DND-41 (cell line): ENCODE measurements around the gene MICAL3.
"Not testable (repeated sequence)": the region's sequence is repeated elsewhere in the genome, so short reads cannot be mapped to it uniquely, and the experiment has no call there.

Experiments used
- ATAC-seq: fragments of 200-7000 bp; cut with Tn5 transposase; 3 replicates; pipeline ENCODE4 v1.9.1; 2021; ENCODE audit warnings: low read depth; ENCODE audit not compliant: insufficient read depth
- DNase-seq: peaks from one replicate; pipeline ENCODE4 v3.0.0-alpha.2; 2020
- H2AFZ ChIP-seq: 2 replicates; pipeline ENCODE4 v1.6.0; 2012; ENCODE audit warnings: low read depth, low read length
- H3K27ac ChIP-seq: 2 replicates; pipeline ENCODE4 v1.5.1; 2012; ENCODE audit warnings: low read length, inconsistent platforms
- H3K27me3 ChIP-seq: fragments of 200-600 bp; sonication (generic); 2 replicates; pipeline ENCODE4 v1.6.0; 2012; ENCODE audit warnings: low read length, mild to moderate bottlenecking, inconsistent platforms; ENCODE audit not compliant: insufficient read depth, poor library complexity
- H3K36me3 ChIP-seq: 2 replicates; pipeline ENCODE4 v1.5.1; 2012; ENCODE audit warnings: low read length, inconsistent platforms; ENCODE audit not compliant: insufficient read depth
- H3K4me1 ChIP-seq: 2 replicates; pipeline ENCODE4 v1.5.1; 2012; ENCODE audit warnings: mild to moderate bottlenecking, low read length; ENCODE audit not compliant: insufficient read depth
- H3K4me2 ChIP-seq: 2 replicates; pipeline ENCODE4 v1.6.0; 2012; ENCODE audit warnings: mild to moderate bottlenecking, moderate library complexity, low read length, inconsistent platforms; ENCODE audit not compliant: insufficient read depth
- H3K4me3 ChIP-seq, 2 experiments: fragments of 200-600 bp in 1 of 2; shearing (Covaris generic) in 1 of 2; 2 replicates each; pipeline ENCODE4 v1.5.1; 2012 to 2016; ENCODE audit warnings: inconsistent platforms in 2 of 2, low read length in 2 of 2, mild to moderate bottlenecking in 2 of 2, low read depth in 1 of 2, moderate library complexity in 1 of 2
- H3K79me2 ChIP-seq: 2 replicates; pipeline ENCODE4 v1.6.0; 2012; ENCODE audit warnings: low read length, inconsistent platforms; ENCODE audit not compliant: insufficient read depth
- H3K9ac ChIP-seq: 2 replicates; pipeline ENCODE4 v1.6.0; 2012; ENCODE audit warnings: low read depth, mild to moderate bottlenecking, inconsistent platforms, low read length, moderate library complexity
- H3K9me3 ChIP-seq: 2 replicates; pipeline ENCODE4 v1.5.1; 2012; ENCODE audit warnings: low read length, moderate library complexity, mild to moderate bottlenecking, inconsistent platforms; ENCODE audit not compliant: insufficient read depth, severe bottlenecking
- H4K20me1 ChIP-seq: 2 replicates; pipeline ENCODE4 v1.6.0; 2012; ENCODE audit warnings: low read length; ENCODE audit not compliant: insufficient read depth
- EZH2 ChIP-seq: IDR thresholded peaks from 3 replicates; pipeline ENCODE4 v1.6.1; 2012; ENCODE audit warnings: borderline replicate concordance, low read depth, mild to moderate bottlenecking, moderate library complexity, low read length, inconsistent platforms; ENCODE audit not compliant: severe bottlenecking
- TF ChIP-seq, protein P1 (sequence below): IDR thresholded peaks from 2 replicates; pipeline ENCODE4 v1.5.1; 2012; ENCODE audit warnings: borderline replicate concordance, low read length, moderate library complexity, mild to moderate bottlenecking; ENCODE audit not compliant: poor library complexity, severe bottlenecking; ENCODE audit errors: extremely low read depth

Gene MICAL3

DNA sequence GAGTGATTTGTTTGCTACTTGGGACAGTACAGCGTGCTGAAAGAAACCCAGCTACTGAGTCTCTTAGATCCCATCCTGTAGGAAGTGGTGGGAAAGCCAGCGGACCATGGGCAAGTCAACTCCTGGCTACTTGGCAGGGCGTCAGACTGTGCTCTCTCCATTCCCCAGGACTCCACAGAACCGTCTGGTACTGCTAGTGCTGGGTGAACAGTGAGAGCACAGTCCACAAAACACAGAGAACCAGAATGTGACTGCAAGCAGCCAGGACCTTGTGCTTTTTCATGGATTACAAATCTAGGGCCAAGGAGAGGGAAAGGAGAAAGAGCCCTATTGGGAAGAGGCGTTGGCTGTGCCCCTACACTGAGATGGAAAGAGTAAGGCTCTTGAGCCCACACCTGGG lies 260.3 kb downstream of the MICAL3 start:
- Histone ChIP-seq H3K36me3 (no peaks in the 10 kb centered on the region; the same call in 1 of the 2 replicates), H3K4me1 (no peaks in the 10 kb centered on the region; the same call in 1 of the 2 replicates), H3K27me3 (no peaks in the 10 kb centered on the region), H3K79me2 (peaks cover 91% of the 10 kb centered on the region), H3K4me3 (no peak overlapping the region), H3K9ac (no peak overlapping the region), H4K20me1 (peaks cover 57% of the 10 kb centered on the region), H3K4me2 (no peak overlapping the region), H2AFZ (no peak overlapping the region), H3K27ac (no peak overlapping the region), H3K9me3 (no peaks in the 10 kb centered on the region)
- 0 out of 3 replicates have a peak, but pooled peaks have one; percentile 13 for ATAC-seq
- DNase-seq: no peak
- TF ChIP-seq, protein P1, sequence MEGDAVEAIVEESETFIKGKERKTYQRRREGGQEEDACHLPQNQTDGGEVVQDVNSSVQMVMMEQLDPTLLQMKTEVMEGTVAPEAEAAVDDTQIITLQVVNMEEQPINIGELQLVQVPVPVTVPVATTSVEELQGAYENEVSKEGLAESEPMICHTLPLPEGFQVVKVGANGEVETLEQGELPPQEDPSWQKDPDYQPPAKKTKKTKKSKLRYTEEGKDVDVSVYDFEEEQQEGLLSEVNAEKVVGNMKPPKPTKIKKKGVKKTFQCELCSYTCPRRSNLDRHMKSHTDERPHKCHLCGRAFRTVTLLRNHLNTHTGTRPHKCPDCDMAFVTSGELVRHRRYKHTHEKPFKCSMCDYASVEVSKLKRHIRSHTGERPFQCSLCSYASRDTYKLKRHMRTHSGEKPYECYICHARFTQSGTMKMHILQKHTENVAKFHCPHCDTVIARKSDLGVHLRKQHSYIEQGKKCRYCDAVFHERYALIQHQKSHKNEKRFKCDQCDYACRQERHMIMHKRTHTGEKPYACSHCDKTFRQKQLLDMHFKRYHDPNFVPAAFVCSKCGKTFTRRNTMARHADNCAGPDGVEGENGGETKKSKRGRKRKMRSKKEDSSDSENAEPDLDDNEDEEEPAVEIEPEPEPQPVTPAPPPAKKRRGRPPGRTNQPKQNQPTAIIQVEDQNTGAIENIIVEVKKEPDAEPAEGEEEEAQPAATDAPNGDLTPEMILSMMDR: no peak
- TF ChIP-seq EZH2: no peak

DNA sequence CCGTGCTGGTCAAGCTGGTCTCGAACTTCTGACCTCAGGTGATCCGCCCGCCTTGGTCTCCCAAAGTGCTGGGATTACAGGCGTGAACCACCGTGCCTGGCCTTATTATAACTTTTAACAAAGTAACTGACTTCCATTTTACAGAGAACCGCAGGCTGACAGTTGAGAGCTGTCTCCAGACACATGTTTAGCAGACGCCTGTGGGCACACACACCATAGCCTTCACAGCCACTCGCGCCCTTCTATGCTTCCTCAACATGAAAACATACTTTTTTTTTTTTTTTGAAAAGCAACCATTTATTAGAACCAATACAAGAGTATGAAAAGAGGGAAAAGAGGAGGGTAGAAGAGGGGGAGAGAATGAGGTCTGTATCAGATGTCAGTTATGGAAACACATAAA lies 260.9 kb downstream of the MICAL3 start:
- not testable (repeated sequence) for H3K9ac ChIP-seq, H2AFZ ChIP-seq, H3K27ac ChIP-seq, H3K27me3 ChIP-seq, H3K36me3 ChIP-seq, H3K4me3 ChIP-seq, H3K9me3 ChIP-seq, H3K4me2 ChIP-seq, H3K4me1 ChIP-seq
- DNase-seq (peak; percentile 55), ATAC-seq (peak; percentile 78)
- H3K79me2 ChIP-seq: peaks cover 92% of the 10 kb centered on the region
- H4K20me1 ChIP-seq: peaks cover 57% of the 10 kb centered on the region

DNA sequence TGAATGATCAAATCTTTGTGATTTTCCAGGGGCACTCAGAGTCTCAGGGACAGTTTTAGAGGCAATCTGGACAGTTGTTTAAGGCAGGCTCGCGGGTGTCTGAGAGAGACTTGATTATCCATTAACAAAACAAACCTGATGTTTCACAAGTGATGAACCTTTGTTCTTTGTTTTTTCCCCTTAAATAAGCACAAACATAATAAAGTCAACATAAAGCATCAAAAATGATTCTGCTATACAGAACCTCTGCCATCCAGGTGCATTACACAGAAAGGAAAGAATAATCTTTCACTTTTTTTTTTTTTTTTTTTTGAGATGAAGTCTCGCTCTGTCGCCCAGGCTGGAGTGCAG lies 263.2 kb downstream of the MICAL3 start:
- Histone ChIP-seq H3K27me3 (no peaks in the 10 kb centered on the region), H3K4me1 (no peaks in the 10 kb centered on the region; the same call in 1 of the 2 replicates), H3K4me3 (no peak overlapping the region), H4K20me1 (peaks cover 57% of the 10 kb centered on the region; the same call in 1 of the 2 replicates), H3K27ac (no peak overlapping the region), H3K4me2 (no peak overlapping the region), H3K79me2 (peaks cover 94% of the 10 kb centered on the region), H3K36me3 (no peaks in the 10 kb centered on the region), H3K9ac (no peak overlapping the region), H2AFZ (no peak overlapping the region), H3K9me3 (no peaks in the 10 kb centered on the region)
- ATAC-seq: no peak
- TF ChIP-seq, protein P1: no peak
- TF ChIP-seq EZH2: no peak
- no peak for DNase-seq

DNA sequence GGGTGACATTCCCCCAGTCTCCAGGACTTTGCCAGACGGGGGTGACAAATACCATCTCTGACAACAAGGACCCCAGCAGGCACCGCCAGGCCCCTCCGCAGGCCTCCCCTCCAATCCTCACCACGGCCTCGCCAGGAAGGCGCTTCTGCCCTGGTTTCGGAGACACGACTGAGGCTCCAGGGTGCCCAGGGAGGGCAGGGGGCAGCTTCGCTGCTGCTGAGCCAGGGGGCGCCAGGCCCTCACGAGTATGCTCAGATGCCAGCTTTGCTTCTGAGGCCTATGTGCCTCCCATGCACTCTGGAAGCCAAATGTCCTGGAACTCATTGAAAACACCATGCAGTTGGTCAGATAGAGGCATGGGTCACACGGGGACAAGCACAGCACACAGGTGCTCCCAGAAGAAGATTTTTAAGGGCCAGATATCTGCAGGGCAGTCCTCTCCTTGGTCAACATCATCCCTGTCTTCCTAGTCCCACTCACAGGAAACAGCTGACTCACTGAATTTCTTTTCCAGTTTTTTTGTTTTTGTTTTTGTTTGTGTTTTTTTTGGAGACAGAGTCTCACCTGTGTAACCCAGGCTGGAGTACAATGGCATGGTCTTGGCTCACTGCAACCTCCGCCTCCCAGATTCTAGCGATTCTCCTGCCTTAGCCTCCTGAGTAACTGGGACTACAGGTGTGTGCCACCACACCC lies 270.0 kb downstream of the MICAL3 start:
- no peaks in the 10 kb centered on the region for H3K27me3 ChIP-seq
- no peak overlapping the region for H3K9ac ChIP-seq
- H3K79me2 ChIP-seq: peaks cover 86% of the 10 kb centered on the region
- no peaks in the 10 kb centered on the region for H3K9me3 ChIP-seq
- no peaks in the 10 kb centered on the region for H3K4me1 ChIP-seq
- H2AFZ ChIP-seq: no peak overlapping the region
- H3K27ac ChIP-seq: no peak overlapping the region
- no peak for TF ChIP-seq EZH2
- TF ChIP-seq, protein P1: peak; percentile 58
- peaks cover 52% of the 10 kb centered on the region for H4K20me1 ChIP-seq
- H3K36me3 ChIP-seq: peaks cover 13% of the 10 kb centered on the region
- no peak overlapping the region for H3K4me2 ChIP-seq
- peak; percentile 66 for ATAC-seq
- no peak overlapping the region for H3K4me3 ChIP-seq
- peak; percentile 31 for DNase-seq
